DND-41 (cell line): Measurements from ENCODE around the gene STK32B.

ENCODE experiments used
- ATAC-seq: fragments of 200-7000 bp; cut with Tn5 transposase; 3 replicates; pipeline ENCODE4 v1.9.1; 2021; ENCODE audit warnings: low read depth; ENCODE audit not compliant: insufficient read depth
- DNase-seq: peaks from one replicate; pipeline ENCODE4 v3.0.0-alpha.2; 2020
- H2AFZ ChIP-seq: 2 replicates; pipeline ENCODE4 v1.6.0; 2012; ENCODE audit warnings: low read depth, low read length
- H3K27ac ChIP-seq: 2 replicates; pipeline ENCODE4 v1.5.1; 2012; ENCODE audit warnings: low read length, inconsistent platforms
- H3K27me3 ChIP-seq: fragments of 200-600 bp; sonication (generic); 2 replicates; pipeline ENCODE4 v1.6.0; 2012; ENCODE audit warnings: low read length, mild to moderate bottlenecking, inconsistent platforms; ENCODE audit not compliant: insufficient read depth, poor library complexity
- H3K36me3 ChIP-seq: 2 replicates; pipeline ENCODE4 v1.5.1; 2012; ENCODE audit warnings: low read length, inconsistent platforms; ENCODE audit not compliant: insufficient read depth
- H3K4me1 ChIP-seq: 2 replicates; pipeline ENCODE4 v1.5.1; 2012; ENCODE audit warnings: mild to moderate bottlenecking, low read length; ENCODE audit not compliant: insufficient read depth
- H3K4me2 ChIP-seq: 2 replicates; pipeline ENCODE4 v1.6.0; 2012; ENCODE audit warnings: mild to moderate bottlenecking, moderate library complexity, low read length, inconsistent platforms; ENCODE audit not compliant: insufficient read depth
- H3K4me3 ChIP-seq, 2 experiments: fragments of 200-600 bp in 1 of 2; shearing (Covaris generic) in 1 of 2; 2 replicates each; pipeline ENCODE4 v1.5.1; 2012 to 2016; ENCODE audit warnings: inconsistent platforms in 2 of 2, low read length in 2 of 2, mild to moderate bottlenecking in 2 of 2, low read depth in 1 of 2, moderate library complexity in 1 of 2
- H3K79me2 ChIP-seq: 2 replicates; pipeline ENCODE4 v1.6.0; 2012; ENCODE audit warnings: low read length, inconsistent platforms; ENCODE audit not compliant: insufficient read depth
- H3K9ac ChIP-seq: 2 replicates; pipeline ENCODE4 v1.6.0; 2012; ENCODE audit warnings: low read depth, mild to moderate bottlenecking, inconsistent platforms, low read length, moderate library complexity
- H3K9me3 ChIP-seq: 2 replicates; pipeline ENCODE4 v1.5.1; 2012; ENCODE audit warnings: low read length, moderate library complexity, mild to moderate bottlenecking, inconsistent platforms; ENCODE audit not compliant: insufficient read depth, severe bottlenecking
- H4K20me1 ChIP-seq: 2 replicates; pipeline ENCODE4 v1.6.0; 2012; ENCODE audit warnings: low read length; ENCODE audit not compliant: insufficient read depth
- EZH2 ChIP-seq: IDR thresholded peaks from 3 replicates; pipeline ENCODE4 v1.6.1; 2012; ENCODE audit warnings: borderline replicate concordance, low read depth, mild to moderate bottlenecking, moderate library complexity, low read length, inconsistent platforms; ENCODE audit not compliant: severe bottlenecking
- TF ChIP-seq, protein P1 (sequence below): IDR thresholded peaks from 2 replicates; pipeline ENCODE4 v1.5.1; 2012; ENCODE audit warnings: borderline replicate concordance, low read length, moderate library complexity, mild to moderate bottlenecking; ENCODE audit not compliant: poor library complexity, severe bottlenecking; ENCODE audit errors: extremely low read depth

STK32B gene

DNA sequence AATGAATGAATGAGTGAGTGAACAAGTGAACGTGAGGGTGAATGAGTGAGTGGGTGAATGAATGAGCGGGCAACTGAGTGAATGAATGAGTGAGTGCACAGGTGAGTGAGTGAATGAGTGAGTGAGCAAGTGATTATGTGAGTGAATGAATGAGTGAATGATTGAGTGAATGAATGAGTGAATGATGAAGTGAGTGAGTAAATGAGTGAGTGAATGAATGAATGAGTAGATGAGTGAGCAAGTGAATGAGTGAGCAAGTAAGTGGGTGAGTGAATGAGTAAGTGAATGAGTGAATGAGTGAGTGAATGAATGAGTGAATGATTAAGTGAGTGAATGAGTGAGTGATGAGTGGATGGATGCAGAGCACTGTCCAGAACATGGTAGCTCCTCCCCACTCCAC is 205.8 kb downstream of the STK32B start:
- ATAC-seq (no peak), DNase-seq (no peak)
- no peak for TF ChIP-seq EZH2
- TF ChIP-seq, protein P1, sequence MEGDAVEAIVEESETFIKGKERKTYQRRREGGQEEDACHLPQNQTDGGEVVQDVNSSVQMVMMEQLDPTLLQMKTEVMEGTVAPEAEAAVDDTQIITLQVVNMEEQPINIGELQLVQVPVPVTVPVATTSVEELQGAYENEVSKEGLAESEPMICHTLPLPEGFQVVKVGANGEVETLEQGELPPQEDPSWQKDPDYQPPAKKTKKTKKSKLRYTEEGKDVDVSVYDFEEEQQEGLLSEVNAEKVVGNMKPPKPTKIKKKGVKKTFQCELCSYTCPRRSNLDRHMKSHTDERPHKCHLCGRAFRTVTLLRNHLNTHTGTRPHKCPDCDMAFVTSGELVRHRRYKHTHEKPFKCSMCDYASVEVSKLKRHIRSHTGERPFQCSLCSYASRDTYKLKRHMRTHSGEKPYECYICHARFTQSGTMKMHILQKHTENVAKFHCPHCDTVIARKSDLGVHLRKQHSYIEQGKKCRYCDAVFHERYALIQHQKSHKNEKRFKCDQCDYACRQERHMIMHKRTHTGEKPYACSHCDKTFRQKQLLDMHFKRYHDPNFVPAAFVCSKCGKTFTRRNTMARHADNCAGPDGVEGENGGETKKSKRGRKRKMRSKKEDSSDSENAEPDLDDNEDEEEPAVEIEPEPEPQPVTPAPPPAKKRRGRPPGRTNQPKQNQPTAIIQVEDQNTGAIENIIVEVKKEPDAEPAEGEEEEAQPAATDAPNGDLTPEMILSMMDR, result no peak
- Histone ChIP-seq H3K4me3 (no peak overlapping the region), H3K4me1 (no peaks in the 10 kb centered on the region), H3K4me2 (no peak overlapping the region), H3K9ac (no peak overlapping the region), H3K9me3 (no peaks in the 10 kb centered on the region), H3K36me3 (no peaks in the 10 kb centered on the region), H3K79me2 (no peaks in the 10 kb centered on the region), H3K27me3 (no peaks in the 10 kb centered on the region), H4K20me1 (0 out of 2 replicates have a peak, but pooled peaks cover 2% of the 10 kb centered on the region), H2AFZ (no peak overlapping the region), H3K27ac (no peak overlapping the region)

- Histone ChIP-seq H3K27ac (no peak overlapping the region), H3K27me3 (no peaks in the 10 kb centered on the region), H3K4me2 (no peak overlapping the region), H3K9ac (no peak overlapping the region), H2AFZ (no peak overlapping the region), H4K20me1 (peaks cover 5% of the 10 kb centered on the region; the same call in 1 of the 2 replicates), H3K79me2 (no peaks in the 10 kb centered on the region), H3K9me3 (no peaks in the 10 kb centered on the region), H3K4me1 (no peaks in the 10 kb centered on the region), H3K4me3 (no peak overlapping the region), H3K36me3 (no peaks in the 10 kb centered on the region)
- TF ChIP-seq, protein P1, result no peak
- no peak for TF ChIP-seq EZH2
- DNase-seq (no peak), ATAC-seq (no peak)
Measured at GRCh38 chr4:5259471-5259870, 208.2 kb downstream of the STK32B start.

DNA sequence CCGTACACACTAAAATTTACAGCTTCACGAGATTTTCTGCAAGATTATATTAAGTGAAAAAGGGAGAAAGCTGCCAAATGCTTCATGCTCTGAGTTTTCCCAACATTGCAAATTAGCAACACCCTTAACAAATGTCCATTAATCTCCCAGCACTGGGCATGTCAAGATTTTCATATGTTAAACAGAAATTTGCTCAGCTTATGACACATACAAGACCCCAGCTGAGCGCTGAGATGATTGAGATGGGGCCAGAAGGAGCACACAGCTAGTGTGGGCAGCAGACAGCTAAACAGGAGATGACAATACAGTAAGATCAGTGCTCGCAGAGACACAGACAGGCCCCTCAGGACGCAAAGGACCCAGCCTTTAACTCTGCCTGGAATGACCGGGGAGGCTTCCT is 208.8 kb downstream of the STK32B start:
- Histone ChIP-seq H4K20me1 (peaks cover 5% of the 10 kb centered on the region; the same call in 1 of the 2 replicates), H2AFZ (no peak overlapping the region), H3K4me3 (no peak overlapping the region), H3K79me2 (no peaks in the 10 kb centered on the region), H3K27ac (no peak overlapping the region), H3K9ac (no peak overlapping the region), H3K27me3 (no peaks in the 10 kb centered on the region), H3K9me3 (no peaks in the 10 kb centered on the region), H3K36me3 (no peaks in the 10 kb centered on the region), H3K4me1 (no peaks in the 10 kb centered on the region), H3K4me2 (no peak overlapping the region)
- ATAC-seq, result no peak
- DNase-seq, result no peak
- no peak for TF ChIP-seq EZH2
- TF ChIP-seq, protein P1, result no peak

DNA sequence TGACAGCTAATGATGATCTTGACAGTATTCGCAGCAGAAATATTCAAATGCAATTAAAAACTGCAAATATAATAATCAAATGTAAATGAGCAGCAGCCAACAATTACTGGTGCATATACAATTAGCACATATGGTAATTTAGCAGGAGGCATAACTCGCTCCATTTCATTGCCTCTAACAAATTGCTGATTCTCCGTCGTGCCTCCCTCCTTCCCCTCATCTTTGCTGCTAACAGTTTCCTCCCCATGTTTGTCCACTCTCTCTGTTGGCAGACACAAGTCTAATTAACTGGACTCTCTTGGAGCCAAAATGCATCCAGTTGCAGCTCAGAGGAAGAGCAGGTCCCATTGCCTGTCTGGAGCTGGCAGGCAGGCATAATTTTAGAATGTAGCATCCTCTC is 210.6 kb downstream of the STK32B start:
- Histone ChIP-seq H3K27ac (no peak overlapping the region), H4K20me1 (peaks cover 5% of the 10 kb centered on the region; the same call in 1 of the 2 replicates), H3K9ac (no peak overlapping the region), H3K4me2 (no peak overlapping the region), H2AFZ (no peak overlapping the region), H3K36me3 (no peaks in the 10 kb centered on the region), H3K4me3 (no peak overlapping the region), H3K79me2 (no peaks in the 10 kb centered on the region), H3K9me3 (no peaks in the 10 kb centered on the region), H3K27me3 (no peaks in the 10 kb centered on the region), H3K4me1 (no peaks in the 10 kb centered on the region)
- DNase-seq (no peak), ATAC-seq (no peak)
- TF ChIP-seq, protein P1, result no peak
- no peak for TF ChIP-seq EZH2
